H9 (cell line): ENCODE measurements around the gene KCTD17. TPM values are rescaled to one million over a fixed set of nuclear protein-coding genes. Genes with fewer than 3 reads are reported as not detected.

Source experiments
- DNase-seq: peaks from one replicate; pipeline ENCODE4 v3.0.0-alpha.2; 2017
- H2AFZ ChIP-seq: one replicate; pipeline ENCODE4 v1.6.1; 2013; ENCODE audit warnings: mild to moderate bottlenecking, low read length, control low read depth, moderate library complexity
- H2AK5ac ChIP-seq: 2 replicates; pipeline ENCODE4 v1.6.1; 2013; ENCODE audit warnings: low read length, control low read depth, mixed read lengths; ENCODE audit not compliant: insufficient read length
- H2BK120ac ChIP-seq: one replicate; pipeline ENCODE4 v1.6.1; 2013; ENCODE audit warnings: low read depth, mild to moderate bottlenecking, low read length, control low read depth, inconsistent platforms; ENCODE audit not compliant: poor library complexity, severe bottlenecking
- H2BK12ac ChIP-seq: 2 replicates; pipeline ENCODE4 v1.6.1; 2013; ENCODE audit warnings: low read length, control low read depth, mixed read lengths, low read depth; ENCODE audit not compliant: insufficient read length
- H2BK15ac ChIP-seq: 2 replicates; pipeline ENCODE4 v1.6.1; 2013; ENCODE audit warnings: low read depth, low read length, control low read depth
- H2BK20ac ChIP-seq: one replicate; pipeline ENCODE4 v1.6.1; 2013; ENCODE audit warnings: low read depth, mild to moderate bottlenecking, low read length, control low read depth, inconsistent platforms; ENCODE audit not compliant: poor library complexity, severe bottlenecking
- H2BK5ac ChIP-seq: 2 replicates; pipeline ENCODE4 v1.6.1; 2013; ENCODE audit warnings: low read length, control low read depth, mixed read lengths; ENCODE audit not compliant: insufficient read length
- H3K14ac ChIP-seq: 2 replicates; pipeline ENCODE4 v1.6.1; 2013; ENCODE audit warnings: low read length, control low read depth; ENCODE audit not compliant: insufficient read depth
- H3K18ac ChIP-seq: 2 replicates; pipeline ENCODE4 v1.6.1; 2013; ENCODE audit warnings: low read depth, mild to moderate bottlenecking, mixed read lengths, low read length, control low read depth; ENCODE audit not compliant: insufficient read length
- H3K23ac ChIP-seq: 2 replicates; pipeline ENCODE4 v1.6.1; 2013; ENCODE audit warnings: low read length, control low read depth, mixed read lengths, low read depth; ENCODE audit not compliant: insufficient read length
- H3K23me2 ChIP-seq: 2 replicates; pipeline ENCODE4 v1.6.1; 2013; ENCODE audit warnings: low read depth, mild to moderate bottlenecking, mixed read lengths, low read length, control low read depth; ENCODE audit not compliant: insufficient read length, poor library complexity, severe bottlenecking
- H3K27ac ChIP-seq: 2 replicates; pipeline ENCODE4 v1.5.1; 2013; ENCODE audit warnings: low read length, control low read depth, mixed read lengths, low read depth; ENCODE audit not compliant: insufficient read length
- H3K27me3 ChIP-seq: 2 replicates; pipeline ENCODE4 v1.6.1; 2013; ENCODE audit warnings: low read length, control low read depth, inconsistent platforms; ENCODE audit not compliant: insufficient read depth
- H3K4ac ChIP-seq: 2 replicates; pipeline ENCODE4 v1.6.1; 2013; ENCODE audit warnings: low read depth, mild to moderate bottlenecking, control low read depth, inconsistent platforms, low read length, moderate library complexity
- H3K4me1 ChIP-seq: 2 replicates; pipeline ENCODE4 v1.6.1; 2013; ENCODE audit warnings: low read length, control low read depth, inconsistent platforms; ENCODE audit not compliant: insufficient read depth
- H3K4me2 ChIP-seq: 2 replicates; pipeline ENCODE4 v1.6.1; 2013; ENCODE audit warnings: low read length, control low read depth, mixed read lengths; ENCODE audit not compliant: insufficient read length, insufficient read depth
- H3K56ac ChIP-seq: 2 replicates; pipeline ENCODE4 v1.6.1; 2013; ENCODE audit warnings: low read depth, mild to moderate bottlenecking, mixed read lengths, low read length, control low read depth; ENCODE audit not compliant: insufficient read length
- H3K79me1 ChIP-seq: 2 replicates; pipeline ENCODE4 v1.6.1; 2013; ENCODE audit warnings: low read depth, mild to moderate bottlenecking, moderate library complexity, low read length, control low read depth, inconsistent platforms; ENCODE audit not compliant: insufficient read depth, poor library complexity, severe bottlenecking
- H3K79me2 ChIP-seq: 2 replicates; pipeline ENCODE4 v1.6.1; 2013; ENCODE audit warnings: low read length, control low read depth, inconsistent platforms; ENCODE audit not compliant: insufficient read depth
- H3K9ac ChIP-seq: 2 replicates; pipeline ENCODE4 v1.6.1; 2013; ENCODE audit warnings: low read length, control low read depth, mixed read lengths; ENCODE audit not compliant: insufficient read length; ENCODE audit errors: extremely low read depth
- H3K9me3 ChIP-seq: one replicate; pipeline ENCODE4 v1.6.1; 2013; ENCODE audit warnings: low read depth, low read length, inconsistent platforms; ENCODE audit not compliant: control insufficient read depth
- H3T11ph ChIP-seq: one replicate; pipeline ENCODE4 v1.6.1; 2013; ENCODE audit warnings: mild to moderate bottlenecking, low read length, control low read depth, inconsistent platforms
- H4K20me1 ChIP-seq: one replicate; pipeline ENCODE4 v1.6.1; 2013; ENCODE audit not compliant: control insufficient read depth, insufficient read length, insufficient read depth
- H4K5ac ChIP-seq: 2 replicates; pipeline ENCODE4 v1.6.1; 2013; ENCODE audit warnings: low read depth, mild to moderate bottlenecking, mixed read lengths, low read length, control low read depth; ENCODE audit not compliant: insufficient read length
- H4K8ac ChIP-seq: replicated peaks from 2 replicates; pipeline ENCODE4 v1.6.1; 2013; ENCODE audit warnings: low read length, control low read depth, mixed read lengths, low read depth; ENCODE audit not compliant: insufficient read length
- H4K91ac ChIP-seq: 2 replicates; pipeline ENCODE4 v1.6.1; 2013; ENCODE audit warnings: low read depth, mild to moderate bottlenecking, moderate library complexity, mixed read lengths, low read length, control low read depth; ENCODE audit not compliant: insufficient read length
- H3K27ac Mint-ChIP-seq, 3 experiments: 2 replicates in 2 of 3; 3 replicates in 1 of 3; pipeline ENCODE4 v1.8.0; 2020 to 2021; ENCODE audit warnings: mixed read lengths in 3 of 3, mild to moderate bottlenecking in 1 of 3, moderate library complexity in 1 of 3
- H3K27me3 Mint-ChIP-seq: 2 replicates; pipeline ENCODE4 v1.8.0; 2021; ENCODE audit warnings: low read depth, mild to moderate bottlenecking, moderate library complexity, mixed read lengths
- H3K36me3 Mint-ChIP-seq, 3 experiments: 2 replicates in 2 of 3; 3 replicates in 1 of 3; pipeline ENCODE4 v1.8.0; 2020 to 2021; ENCODE audit warnings: low read depth in 3 of 3, mixed read lengths in 3 of 3; ENCODE audit not compliant: insufficient read depth in 1 of 3
- H3K4me1 Mint-ChIP-seq, 2 experiments: 2 replicates each; pipeline ENCODE4 v1.8.0; 2020; ENCODE audit warnings: mixed read lengths in 2 of 2
- H3K4me3 Mint-ChIP-seq, 2 experiments: 2 replicates in 1 of 2; 3 replicates in 1 of 2; pipeline ENCODE4 v1.8.0; 2020 to 2021; ENCODE audit warnings: mild to moderate bottlenecking in 2 of 2, mixed read lengths in 2 of 2, moderate library complexity in 1 of 2
- H3K9me3 Mint-ChIP-seq, 2 experiments: 2 replicates in 1 of 2; 3 replicates in 1 of 2; pipeline ENCODE4 v1.8.0; 2020; ENCODE audit warnings: mild to moderate bottlenecking in 2 of 2, mixed read lengths in 2 of 2, moderate library complexity in 1 of 2
- CTCF ChIP-seq: fragments of 200-600 bp; sonication (generic); conservative IDR thresholded peaks from 3 replicates; pipeline ENCODE4 v1.8.0; 2021; ENCODE audit warnings: antibody characterized with exemption, mild to moderate bottlenecking
- WGBS: extraction: QIAGEN DNeasy Blood & Tissue Kit; methylation state at CpG from one replicate; pipeline ENCODE4 v1.1.7; 2013; ENCODE audit warnings: missing lambda C conversion rate, low lambda C conversion rate, mixed read lengths; ENCODE audit not compliant: insufficient read length; ENCODE audit errors: extremely low coverage; 5-methylcytosine and 5-hydroxymethylcytosine counted together
- total RNA-seq: library from RNA; stranded (reverse); gene quantifications from 2 replicates; pipeline ENCODE4 v1.2.1, GENCODE V29; 2021

KCTD17 gene
- total RNA-seq, 1 experiment from 2014 or later, result 34.1 TPM

GRCh38 chr22:37023743-37024338 is 27.7 kb upstream of the KCTD17 start:
- H4K91ac ChIP-seq, result no peak overlapping the region
- H3K4me3 Mint-ChIP-seq, result no peak overlapping the region
- H4K5ac ChIP-seq, result no peak overlapping the region
- no peak overlapping the region for H3K4me2 ChIP-seq
- no peak for TF ChIP-seq CTCF
- H3K27ac ChIP-seq, result no peak overlapping the region
- no peak overlapping the region for H2BK20ac ChIP-seq
- H2BK12ac ChIP-seq, result no peak overlapping the region
- H3K27ac Mint-ChIP-seq, result 0 out of 7 replicates have a peak overlapping the region, but pooled peaks of 1 of the 3 experiments have one; percentile 23
- H3K9me3 Mint-ChIP-seq, result no peaks in the 10 kb centered on the region
- no peak overlapping the region for H2BK5ac ChIP-seq
- H3K27me3 Mint-ChIP-seq, result no peaks in the 10 kb centered on the region
- H3K4me1 ChIP-seq, result no peaks in the 10 kb centered on the region
- no peak overlapping the region for H2BK15ac ChIP-seq
- H3K14ac ChIP-seq, result no peak overlapping the region
- no peak for DNase-seq
- no peak overlapping the region for H3T11ph ChIP-seq
- H3K23me2 ChIP-seq, result no peaks in the 10 kb centered on the region
- H3K4me1 Mint-ChIP-seq, result peaks cover 22 to 37% of the 10 kb centered on the region in 2 experiments
- H3K79me1 ChIP-seq, result no peaks in the 10 kb centered on the region
- H4K8ac ChIP-seq, result no peak overlapping the region
- H3K36me3 Mint-ChIP-seq, result peaks cover 12 to 40% (median 39%) of the 10 kb centered on the region in 3 experiments; a peak in 6 of 7 replicates
- WGBS, result no CpG with 5 or more reads among the region's 34 CpGs
- no peaks in the 10 kb centered on the region for H4K20me1 ChIP-seq
- H3K9me3 ChIP-seq, result no peaks in the 10 kb centered on the region
- no peak overlapping the region for H3K23ac ChIP-seq
- no peak overlapping the region for H2BK120ac ChIP-seq
- no peak overlapping the region for H3K56ac ChIP-seq
- no peak overlapping the region for H3K4ac ChIP-seq
- no peaks in the 10 kb centered on the region for H3K27me3 ChIP-seq
- H2AK5ac ChIP-seq, result no peak overlapping the region
- no peak overlapping the region for H2AFZ ChIP-seq
- no peak overlapping the region for H3K18ac ChIP-seq
- no peak overlapping the region for H3K9ac ChIP-seq
- H3K79me2 ChIP-seq, result no peaks in the 10 kb centered on the region
